ENCODE results near the gene SFXN1.
A peak's percentile ranks its signal among the peaks of the same experiment; 100 is the strongest.

Gene SFXN1

DNA sequence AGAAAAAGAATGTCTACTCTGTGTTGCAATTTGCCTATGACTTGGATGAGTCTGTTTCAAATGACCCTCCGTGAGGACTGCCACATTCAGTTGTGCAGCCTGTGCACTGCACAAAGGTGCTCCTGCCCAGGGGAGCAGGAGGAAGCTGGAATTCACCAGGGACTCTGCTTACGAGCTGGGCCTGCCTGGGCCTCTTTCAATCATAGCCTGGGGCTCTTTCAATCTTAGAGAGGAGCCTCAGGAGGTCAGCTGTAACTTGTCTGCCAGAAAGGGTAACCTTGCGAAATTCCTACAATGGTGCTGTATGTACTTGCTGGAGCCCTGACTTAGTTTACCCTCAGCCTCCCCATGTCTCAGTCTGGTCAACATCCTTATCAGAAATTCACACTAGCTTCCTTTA is 8.4 kb upstream of the SFXN1 start:
- H3K79me1 ChIP-seq (ENCODE audit: low read length), result no peaks in the 10 kb centered on the region
- H4K8ac ChIP-seq (ENCODE audit: low read depth, low read length), result no peak overlapping the region
- no peak overlapping the region for H3K27ac ChIP-seq (ENCODE audit: low read depth, low read length)
- H3K79me2 ChIP-seq (ENCODE audit: control insufficient read depth, insufficient read depth, low read length, poor library complexity), result no peaks in the 10 kb centered on the region
- H3K4me1 ChIP-seq (ENCODE audit: control insufficient read depth in 1 of 2, insufficient read depth in 2 of 2, low read length in 2 of 2), result no peaks in the 10 kb centered on the region
- H2BK120ac ChIP-seq (ENCODE audit: insufficient read depth, low read length, poor library complexity), result no peak overlapping the region
- no peak overlapping the region for H3K4me2 ChIP-seq (ENCODE audit: low read length)
- no peaks in the 10 kb centered on the region for H3K9me3 ChIP-seq (ENCODE audit: insufficient read depth, low read depth, low read length)
- H3K9ac ChIP-seq (ENCODE audit: low read length), result no peak overlapping the region
- H2BK5ac ChIP-seq (ENCODE audit: low read depth, low read length, poor library complexity), result no peak overlapping the region
- H2AFZ ChIP-seq (ENCODE audit: insufficient read depth, low read length, poor library complexity), result no peak overlapping the region
- H2BK12ac ChIP-seq (ENCODE audit: low read length), result no peak overlapping the region
- DNase-seq, result no peak
- no peak overlapping the region for H3K14ac ChIP-seq (ENCODE audit: low read length)
- no peak overlapping the region for H3K4me3 ChIP-seq (ENCODE audit: low read depth, low read length)
- H3K23ac ChIP-seq (ENCODE audit: low read length), result no peak overlapping the region
- no peak overlapping the region for H3K18ac ChIP-seq (ENCODE audit: low read length)
- no peaks in the 10 kb centered on the region for H3K36me3 ChIP-seq (ENCODE audit: control insufficient read depth in 1 of 2, insufficient read depth in 2 of 2, low read length in 2 of 2)
- H3K27me3 ChIP-seq (ENCODE audit: insufficient read depth, low read length), result no peaks in the 10 kb centered on the region
- H2AK5ac ChIP-seq (ENCODE audit: low read length), result no peak overlapping the region
- no peak overlapping the region for H4K91ac ChIP-seq (ENCODE audit: low read depth, low read length)
- no CpG with 5 or more reads among the region's 3 CpGs for WGBS (ENCODE audit: extremely low coverage, insufficient coverage, insufficient read length)
- H3K4ac ChIP-seq (ENCODE audit: low read depth, low read length), result no peak overlapping the region
- no peak overlapping the region for H4K12ac ChIP-seq (ENCODE audit: low read depth, low read length)

- no peak overlapping the region for H3K4me2 ChIP-seq (ENCODE audit: low read length)
- no peak overlapping the region for H3K14ac ChIP-seq (ENCODE audit: low read length)
- H4K91ac ChIP-seq (ENCODE audit: low read depth, low read length), result no peak overlapping the region
- no peaks in the 10 kb centered on the region for H3K79me2 ChIP-seq (ENCODE audit: control insufficient read depth, insufficient read depth, low read length, poor library complexity)
- no peaks in the 10 kb centered on the region for H3K27me3 ChIP-seq (ENCODE audit: insufficient read depth, low read length)
- H2AK5ac ChIP-seq (ENCODE audit: low read length), result no peak overlapping the region
- no peak overlapping the region for H3K4me3 ChIP-seq (ENCODE audit: low read depth, low read length)
- DNase-seq, result no peak
- no peaks in the 10 kb centered on the region for H3K79me1 ChIP-seq (ENCODE audit: low read length)
- no peak overlapping the region for H2AFZ ChIP-seq (ENCODE audit: insufficient read depth, low read length, poor library complexity)
- no peak overlapping the region for H4K8ac ChIP-seq (ENCODE audit: low read depth, low read length)
- H3K23ac ChIP-seq (ENCODE audit: low read length), result no peak overlapping the region
- H4K12ac ChIP-seq (ENCODE audit: low read depth, low read length), result no peak overlapping the region
- no peaks in the 10 kb centered on the region for H3K36me3 ChIP-seq (ENCODE audit: control insufficient read depth in 1 of 2, insufficient read depth in 2 of 2, low read length in 2 of 2)
- H3K27ac ChIP-seq (ENCODE audit: low read depth, low read length), result no peak overlapping the region
- WGBS (ENCODE audit: extremely low coverage, insufficient coverage, insufficient read length), result no CpG with 5 or more reads among the region's 5 CpGs
- H3K9ac ChIP-seq (ENCODE audit: low read length), result no peak overlapping the region
- H3K4ac ChIP-seq (ENCODE audit: low read depth, low read length), result no peak overlapping the region
- no peak overlapping the region for H2BK5ac ChIP-seq (ENCODE audit: low read depth, low read length, poor library complexity)
- no peaks in the 10 kb centered on the region for H3K4me1 ChIP-seq (ENCODE audit: control insufficient read depth in 1 of 2, insufficient read depth in 2 of 2, low read length in 2 of 2)
- H2BK120ac ChIP-seq (ENCODE audit: insufficient read depth, low read length, poor library complexity), result no peak overlapping the region
- H2BK12ac ChIP-seq (ENCODE audit: low read length), result no peak overlapping the region
- H3K9me3 ChIP-seq (ENCODE audit: insufficient read depth, low read depth, low read length), result no peaks in the 10 kb centered on the region
- no peak overlapping the region for H3K18ac ChIP-seq (ENCODE audit: low read length)
Observed at GRCh38 chr5:175470781-175471180, 7.6 kb upstream of the SFXN1 start.

DNA sequence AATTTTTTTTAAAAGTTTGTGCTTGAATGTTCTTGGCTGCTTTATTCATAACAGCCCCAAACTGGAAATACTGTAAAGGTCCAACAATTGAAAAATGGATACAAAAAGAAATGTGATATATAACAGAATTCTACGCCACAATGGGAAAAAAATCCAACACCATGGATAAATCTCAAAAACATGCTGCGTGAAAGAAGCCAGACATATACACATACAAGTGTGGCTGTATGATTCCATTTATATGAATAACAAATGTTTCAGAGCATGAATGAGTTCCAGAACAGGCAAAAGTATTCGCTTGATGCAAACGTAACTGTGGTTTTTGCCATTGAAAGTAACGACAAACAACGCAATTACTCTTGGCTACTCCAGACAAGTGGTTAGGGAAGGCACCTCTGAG is 7.2 kb upstream of the SFXN1 start:
- no peaks in the 10 kb centered on the region for H3K9me3 ChIP-seq (ENCODE audit: insufficient read depth, low read depth, low read length)
- no peaks in the 10 kb centered on the region for H3K36me3 ChIP-seq (ENCODE audit: control insufficient read depth in 1 of 2, insufficient read depth in 2 of 2, low read length in 2 of 2)
- no peak overlapping the region for H3K14ac ChIP-seq (ENCODE audit: low read length)
- H2BK5ac ChIP-seq (ENCODE audit: low read depth, low read length, poor library complexity), result no peak overlapping the region
- WGBS (ENCODE audit: extremely low coverage, insufficient coverage, insufficient read length), result no CpG with 5 or more reads among the region's 6 CpGs
- H4K91ac ChIP-seq (ENCODE audit: low read depth, low read length), result no peak overlapping the region
- H3K79me2 ChIP-seq (ENCODE audit: control insufficient read depth, insufficient read depth, low read length, poor library complexity), result no peaks in the 10 kb centered on the region
- H3K9ac ChIP-seq (ENCODE audit: low read length), result no peak overlapping the region
- no peak overlapping the region for H2AK5ac ChIP-seq (ENCODE audit: low read length)
- no peak overlapping the region for H2AFZ ChIP-seq (ENCODE audit: insufficient read depth, low read length, poor library complexity)
- H2BK12ac ChIP-seq (ENCODE audit: low read length), result no peak overlapping the region
- no peak overlapping the region for H4K8ac ChIP-seq (ENCODE audit: low read depth, low read length)
- no peaks in the 10 kb centered on the region for H3K27me3 ChIP-seq (ENCODE audit: insufficient read depth, low read length)
- peak in 1 of 2 donors; percentile 9 for DNase-seq
- no peak overlapping the region for H4K12ac ChIP-seq (ENCODE audit: low read depth, low read length)
- no peak overlapping the region for H3K23ac ChIP-seq (ENCODE audit: low read length)
- no peak overlapping the region for H3K27ac ChIP-seq (ENCODE audit: low read depth, low read length)
- no peak overlapping the region for H3K18ac ChIP-seq (ENCODE audit: low read length)
- H3K4me2 ChIP-seq (ENCODE audit: low read length), result no peak overlapping the region
- H3K4ac ChIP-seq (ENCODE audit: low read depth, low read length), result no peak overlapping the region
- no peaks in the 10 kb centered on the region for H3K79me1 ChIP-seq (ENCODE audit: low read length)
- no peaks in the 10 kb centered on the region for H3K4me1 ChIP-seq (ENCODE audit: control insufficient read depth in 1 of 2, insufficient read depth in 2 of 2, low read length in 2 of 2)
- H2BK120ac ChIP-seq (ENCODE audit: insufficient read depth, low read length, poor library complexity), result no peak overlapping the region
- H3K4me3 ChIP-seq (ENCODE audit: low read depth, low read length), result no peak overlapping the region

DNA sequence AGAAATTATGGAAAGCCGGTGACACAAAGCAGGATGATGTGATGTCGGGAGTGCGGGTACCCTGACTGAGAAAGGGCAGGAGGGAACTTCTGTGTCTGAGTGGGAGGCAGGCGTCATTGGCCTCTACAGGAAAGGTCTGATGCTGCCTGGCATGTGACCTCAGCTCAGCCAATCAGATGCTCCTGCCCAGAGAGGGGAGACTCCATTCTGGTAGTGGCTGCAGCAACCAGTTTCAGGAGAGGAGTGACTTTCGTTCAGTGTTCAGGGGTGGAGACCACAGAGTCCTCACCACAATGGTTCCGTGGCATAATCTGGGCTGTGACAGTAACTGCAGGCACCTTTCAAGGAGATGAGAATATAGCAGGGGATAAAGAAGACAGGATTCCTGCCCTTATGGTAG is 6.7 kb upstream of the SFXN1 start:
- Histone ChIP-seq H3K4me1 (ENCODE audit: control insufficient read depth in 1 of 2, insufficient read depth in 2 of 2, low read length in 2 of 2) (no peaks in the 10 kb centered on the region), H3K18ac (ENCODE audit: low read length) (no peak overlapping the region), H3K4ac (ENCODE audit: low read depth, low read length) (no peak overlapping the region), H3K79me2 (ENCODE audit: control insufficient read depth, insufficient read depth, low read length, poor library complexity) (no peaks in the 10 kb centered on the region), H2BK120ac (ENCODE audit: insufficient read depth, low read length, poor library complexity) (no peak overlapping the region), H4K91ac (ENCODE audit: low read depth, low read length) (no peak overlapping the region), H2AK5ac (ENCODE audit: low read length) (no peak overlapping the region), H3K4me3 (ENCODE audit: low read depth, low read length) (no peak overlapping the region), H2AFZ (ENCODE audit: insufficient read depth, low read length, poor library complexity) (no peak overlapping the region), H3K36me3 (ENCODE audit: control insufficient read depth in 1 of 2, insufficient read depth in 2 of 2, low read length in 2 of 2) (no peaks in the 10 kb centered on the region), H3K27ac (ENCODE audit: low read depth, low read length) (no peak overlapping the region), H4K8ac (ENCODE audit: low read depth, low read length) (no peak overlapping the region), H2BK5ac (ENCODE audit: low read depth, low read length, poor library complexity) (no peak overlapping the region), H4K12ac (ENCODE audit: low read depth, low read length) (no peak overlapping the region), H3K4me2 (ENCODE audit: low read length) (no peak overlapping the region), H2BK12ac (ENCODE audit: low read length) (no peak overlapping the region), H3K23ac (ENCODE audit: low read length) (no peak overlapping the region), H3K9ac (ENCODE audit: low read length) (no peak overlapping the region), H3K79me1 (ENCODE audit: low read length) (no peaks in the 10 kb centered on the region), H3K9me3 (ENCODE audit: insufficient read depth, low read depth, low read length) (no peaks in the 10 kb centered on the region), H3K27me3 (ENCODE audit: insufficient read depth, low read length) (no peaks in the 10 kb centered on the region), H3K14ac (ENCODE audit: low read length) (no peak overlapping the region)
- DNase-seq, result peak in 1 of 2 donors; percentile 4
- no CpG with 5 or more reads among the region's 6 CpGs for WGBS (ENCODE audit: extremely low coverage, insufficient coverage, insufficient read length)

GRCh38 chr5:175472378-175472777 is 6.0 kb upstream of the SFXN1 start:
- Histone ChIP-seq H2BK120ac (ENCODE audit: insufficient read depth, low read length, poor library complexity) (no peak overlapping the region), H2BK12ac (ENCODE audit: low read length) (no peak overlapping the region), H3K9ac (ENCODE audit: low read length) (no peak overlapping the region), H2BK5ac (ENCODE audit: low read depth, low read length, poor library complexity) (no peak overlapping the region), H2AK5ac (ENCODE audit: low read length) (no peak overlapping the region), H3K14ac (ENCODE audit: low read length) (no peak overlapping the region), H4K12ac (ENCODE audit: low read depth, low read length) (no peak overlapping the region), H3K4me2 (ENCODE audit: low read length) (no peak overlapping the region), H3K27me3 (ENCODE audit: insufficient read depth, low read length) (no peaks in the 10 kb centered on the region), H3K79me2 (ENCODE audit: control insufficient read depth, insufficient read depth, low read length, poor library complexity) (no peaks in the 10 kb centered on the region), H3K9me3 (ENCODE audit: insufficient read depth, low read depth, low read length) (no peaks in the 10 kb centered on the region), H3K4ac (ENCODE audit: low read depth, low read length) (no peak overlapping the region), H3K23ac (ENCODE audit: low read length) (no peak overlapping the region), H3K79me1 (ENCODE audit: low read length) (no peaks in the 10 kb centered on the region), H3K4me1 (ENCODE audit: control insufficient read depth in 1 of 2, insufficient read depth in 2 of 2, low read length in 2 of 2) (no peaks in the 10 kb centered on the region), H4K8ac (ENCODE audit: low read depth, low read length) (no peak overlapping the region), H2AFZ (ENCODE audit: insufficient read depth, low read length, poor library complexity) (no peak overlapping the region), H4K91ac (ENCODE audit: low read depth, low read length) (no peak overlapping the region), H3K27ac (ENCODE audit: low read depth, low read length) (no peak overlapping the region), H3K36me3 (ENCODE audit: control insufficient read depth in 1 of 2, insufficient read depth in 2 of 2, low read length in 2 of 2) (no peaks in the 10 kb centered on the region), H3K18ac (ENCODE audit: low read length) (no peak overlapping the region), H3K4me3 (ENCODE audit: low read depth, low read length) (no peak overlapping the region)
- no peak for DNase-seq
